Measurements from ENCODE around the gene NOD2. TPM values are rescaled to one million over a fixed set of nuclear protein-coding genes. Genes with fewer than 3 reads are reported as not detected.

NOD2 gene
- total RNA-seq, result 5.1 and 5.7 TPM in 2 replicates

DNA sequence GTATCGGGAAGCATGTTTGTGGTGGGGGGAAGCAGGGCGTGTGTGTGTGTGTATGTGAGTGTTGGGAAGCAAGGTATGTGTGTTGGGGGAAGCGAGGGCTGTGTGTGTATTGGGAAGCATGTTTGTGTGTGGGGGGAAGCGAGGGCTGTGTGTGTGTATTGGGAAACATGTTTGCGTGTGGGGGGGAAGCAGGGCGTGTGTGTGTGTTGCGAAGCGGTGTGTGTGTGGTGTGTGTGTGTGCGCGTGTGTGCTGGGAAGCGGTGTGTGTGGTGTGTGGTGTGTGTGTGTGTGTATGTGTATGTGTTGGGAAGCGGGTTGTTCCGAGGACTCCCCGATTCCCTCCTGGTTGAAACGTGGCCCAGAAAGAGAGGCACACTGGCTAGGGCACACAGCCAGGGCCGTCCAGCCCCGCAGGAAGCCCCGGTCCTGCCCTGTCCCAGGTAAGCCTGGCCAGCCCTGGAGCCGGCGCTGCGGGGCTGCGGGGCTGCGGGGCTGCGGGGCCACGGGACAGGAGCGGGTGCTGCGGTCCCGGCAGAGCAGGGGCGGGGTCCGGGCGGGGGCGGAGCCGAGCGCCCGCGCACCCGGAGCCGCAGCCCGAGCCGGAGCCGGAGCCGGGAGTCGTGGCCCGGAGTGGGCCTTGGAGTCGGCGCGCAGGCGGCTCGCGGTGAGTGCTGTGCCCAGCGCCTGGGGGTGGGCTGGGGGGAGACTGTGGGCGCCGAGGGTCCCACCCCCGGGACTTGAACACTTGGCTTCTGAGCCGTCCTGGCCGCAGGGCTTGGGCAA, at the start of gene NOD2:
Gene NOD2, plus strand, starts transcription at position 608 of the 783 bp plus-strand sequence. CDS start 5,890 bp downstream, outside the sequence.
- intact Hi-C loops (cut with micrococcal nuclease), result no loop called here

DNA sequence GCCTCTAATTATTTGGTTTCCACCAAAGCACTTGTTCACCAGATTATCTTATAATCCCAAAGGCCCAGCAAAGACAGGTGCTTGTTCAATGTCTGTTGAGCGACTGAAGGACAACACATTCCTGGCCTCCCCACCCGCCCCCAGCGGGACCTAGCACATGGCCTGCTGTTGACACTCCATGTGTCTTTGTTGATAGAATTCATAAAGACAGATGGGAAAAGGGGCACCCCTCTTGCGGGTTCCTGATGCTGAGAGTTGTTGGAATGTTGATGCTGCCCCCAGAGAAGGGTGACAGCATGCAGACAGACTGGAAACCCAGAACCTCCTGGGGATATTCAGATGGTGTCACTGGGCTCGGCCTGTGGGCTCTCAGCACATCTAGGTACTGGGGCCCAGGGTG, 49.2 kb upstream of the NOD2 start:
- intact Hi-C loops (cut with micrococcal nuclease), result no loop called here

DNA sequence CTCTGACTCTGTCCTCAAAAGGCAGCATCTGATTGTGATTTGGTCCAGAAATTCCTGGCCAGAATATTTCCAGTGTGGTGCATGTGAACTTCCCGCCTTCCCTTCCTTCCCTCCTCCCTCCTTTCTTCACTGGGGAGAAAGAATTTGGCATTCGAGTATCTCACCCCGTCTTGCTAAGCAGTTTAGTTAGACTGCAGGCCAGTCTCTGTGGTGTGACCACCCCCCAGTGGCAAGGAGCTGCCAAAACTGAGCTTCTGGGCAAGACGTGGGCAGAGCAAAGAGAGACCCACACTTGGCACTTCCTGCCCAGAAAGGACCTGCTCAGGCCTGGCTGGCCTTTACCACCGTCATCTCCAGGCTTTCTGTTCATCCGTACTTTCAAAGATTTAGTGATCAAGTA, 48.7 kb upstream of the NOD2 start:
- intact Hi-C loops (cut with micrococcal nuclease), result no loop called here

DNA sequence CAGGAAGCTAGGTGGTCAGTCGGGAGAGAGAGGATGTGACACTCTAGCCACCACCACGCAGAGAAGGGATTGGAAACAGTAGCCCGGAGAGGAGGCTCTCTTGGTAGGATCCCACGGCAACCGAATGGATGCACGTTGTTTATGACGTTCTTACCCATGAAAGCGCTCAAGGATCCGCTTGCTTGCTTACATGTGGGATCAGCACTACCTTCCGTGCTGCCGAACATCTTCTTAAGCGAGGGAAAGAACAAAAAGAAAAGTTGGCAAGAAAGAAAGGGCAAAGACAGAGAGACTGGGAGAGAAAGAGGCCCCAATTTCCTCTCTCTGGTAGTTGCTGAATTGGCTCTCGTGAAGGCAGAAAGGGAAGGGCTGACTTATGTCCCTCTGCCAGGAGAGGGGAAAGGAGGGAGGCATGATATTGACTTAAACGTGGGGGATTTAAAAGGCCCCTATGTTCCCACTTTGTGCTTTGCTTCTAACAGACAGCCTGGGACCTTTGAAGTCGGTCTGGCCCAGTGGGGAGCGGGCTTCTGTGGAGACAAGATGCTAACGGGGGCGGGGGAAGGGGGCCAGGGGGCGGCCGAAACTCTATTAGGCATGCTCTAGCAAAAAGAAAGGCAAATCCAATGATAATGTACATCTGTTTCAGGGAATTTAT, 47.7 kb upstream of the NOD2 start:
- intact Hi-C loops (cut with micrococcal nuclease), result no loop called here

DNA sequence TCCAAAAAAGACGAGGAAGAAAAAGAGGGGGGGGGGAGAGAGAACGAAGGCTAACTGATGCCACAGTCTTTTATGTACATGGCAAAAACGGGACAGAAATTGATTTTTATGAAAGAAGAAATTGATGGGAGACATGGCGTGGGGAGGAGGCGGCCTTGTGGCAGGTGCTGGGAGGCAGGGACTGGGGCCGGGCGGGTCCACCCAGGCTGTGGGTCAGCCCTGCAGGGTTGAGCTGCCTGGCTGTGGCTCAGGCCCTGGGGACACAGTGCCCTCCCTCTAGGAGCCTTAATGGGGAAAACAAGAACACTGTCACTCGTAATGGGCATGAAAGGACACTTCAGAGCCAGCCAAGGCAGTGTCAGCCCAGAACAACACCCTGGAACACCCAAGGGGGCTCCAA, 47.1 kb upstream of the NOD2 start:
- intact Hi-C loops (cut with micrococcal nuclease), result no loop called here

DNA sequence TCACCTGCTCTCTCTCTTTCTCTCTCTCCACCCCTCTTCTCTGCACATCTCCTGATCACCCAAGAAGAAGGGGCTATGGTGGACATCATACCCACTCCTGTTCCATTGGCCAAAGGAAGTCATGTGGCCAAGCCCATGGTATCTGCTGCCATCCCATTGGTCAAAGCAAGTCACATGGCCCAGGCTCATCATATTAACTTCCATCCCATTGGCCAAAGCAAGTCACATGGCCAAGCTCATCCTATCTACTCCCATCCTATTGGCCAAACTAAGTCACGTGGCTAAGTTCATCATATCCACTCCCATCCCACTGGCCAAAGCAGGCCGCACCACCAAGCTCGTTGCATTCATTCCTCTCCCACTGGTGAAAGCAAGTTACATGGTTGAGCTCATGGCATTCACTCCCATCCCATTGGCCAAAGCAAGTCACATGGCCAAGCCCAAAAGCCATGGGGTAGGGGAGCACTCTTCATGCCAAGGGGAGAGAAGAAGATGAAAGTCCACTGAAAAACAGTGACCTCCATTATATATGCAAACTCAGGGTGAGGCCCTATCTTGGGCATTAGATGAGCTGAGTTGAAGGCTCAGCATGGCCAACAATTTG, 41.5 kb upstream of the NOD2 start:
- intact Hi-C loops (cut with micrococcal nuclease), result no loop called here

DNA sequence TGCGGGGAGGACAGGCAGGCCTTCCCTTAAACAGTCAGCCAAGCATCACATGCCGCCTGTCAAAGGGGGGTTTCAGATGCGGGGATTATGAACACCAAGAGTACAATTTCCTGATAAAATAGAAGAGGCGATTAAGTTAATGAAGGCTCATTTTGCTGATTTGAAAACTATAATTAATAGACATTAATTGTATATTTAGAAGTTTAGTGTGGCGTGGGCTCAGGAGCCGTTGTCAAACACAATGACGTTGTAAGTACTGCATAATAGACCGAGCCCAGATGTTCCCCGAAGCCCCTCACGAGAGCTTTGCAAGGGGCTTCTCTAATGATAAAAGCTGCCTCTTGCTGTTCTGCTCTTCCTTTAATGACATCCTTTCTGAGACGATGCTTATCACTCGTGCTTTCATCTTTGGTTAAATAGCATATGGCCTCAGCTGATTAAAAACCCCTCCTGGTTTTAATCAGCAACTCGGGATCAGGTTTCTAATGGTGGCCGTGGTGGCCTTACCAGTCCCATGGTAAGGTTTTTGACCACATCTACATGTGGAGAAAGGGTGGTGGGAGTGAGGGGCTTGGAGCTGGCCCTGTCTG, 40.5 kb upstream of the NOD2 start:
- intact Hi-C loops (cut with micrococcal nuclease), result no loop called here

DNA sequence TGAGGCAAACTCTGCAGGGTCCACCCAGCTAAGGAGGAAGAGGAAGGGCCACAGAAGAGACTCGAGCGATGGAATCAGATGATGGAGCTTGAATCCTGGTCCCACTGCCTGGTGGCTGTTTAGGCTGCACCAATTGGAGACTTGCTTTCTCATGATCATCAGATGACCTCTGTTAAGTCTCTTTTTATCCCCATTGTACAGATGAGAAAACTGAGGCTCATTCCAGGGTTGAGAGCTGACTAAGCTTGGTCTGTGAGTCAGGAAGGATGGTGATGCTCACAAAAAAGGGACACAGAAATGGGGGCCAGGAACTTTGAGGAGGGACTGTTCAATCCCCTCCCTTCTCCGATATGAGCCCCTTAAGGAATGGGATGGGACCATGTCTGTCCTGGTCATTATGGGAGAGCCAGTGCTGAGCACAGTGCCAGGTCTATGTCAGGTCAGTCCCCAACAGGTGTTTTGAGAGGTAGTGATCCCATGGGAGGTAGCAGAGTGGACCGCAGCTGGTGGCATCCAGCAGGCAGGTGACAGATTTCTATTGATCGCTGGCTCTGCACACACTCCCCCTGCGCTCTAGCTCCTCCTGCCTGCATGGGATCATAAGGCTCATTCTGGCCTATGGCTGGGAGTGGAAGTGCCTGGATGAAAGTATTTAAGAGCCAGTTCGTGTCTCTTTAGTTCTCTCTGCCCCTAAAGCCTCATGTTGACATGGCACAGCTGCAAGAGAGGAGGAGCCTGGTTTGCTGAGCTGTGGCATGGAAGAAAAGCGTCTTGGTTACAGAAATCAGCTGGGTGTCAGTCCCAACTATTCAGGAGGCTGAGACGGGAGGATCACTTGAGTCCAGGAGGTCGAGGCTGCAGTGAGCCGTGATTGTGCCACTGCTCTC, 39.5 kb upstream of the NOD2 start:
- intact Hi-C loops (cut with micrococcal nuclease), result no loop called here

DNA sequence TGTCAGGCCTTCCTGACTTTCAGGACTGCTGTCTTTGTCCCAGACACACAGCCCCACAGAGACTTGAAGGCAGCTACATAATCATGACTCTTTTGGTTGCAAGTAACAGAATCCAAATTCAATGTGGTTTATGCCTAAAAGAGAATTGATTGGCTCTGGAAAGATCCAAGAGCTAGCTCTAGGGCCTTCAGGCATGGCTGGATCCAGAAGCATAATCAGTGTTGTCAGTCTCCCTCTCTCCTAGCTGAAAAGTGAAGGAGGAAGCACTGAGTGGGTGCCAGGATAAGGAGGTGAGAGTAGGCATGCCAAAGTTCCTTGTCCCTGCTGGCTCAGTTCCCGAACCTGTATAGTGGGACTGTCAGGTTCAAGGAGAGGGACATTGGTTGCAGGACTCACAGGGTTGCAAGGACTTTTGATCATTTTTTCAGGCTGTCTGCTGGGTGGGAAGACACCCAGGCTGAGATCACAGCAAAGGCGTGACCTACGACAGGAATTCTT, 37.8 kb upstream of the NOD2 start:
- intact Hi-C loops (cut with micrococcal nuclease), result no loop called here

DNA sequence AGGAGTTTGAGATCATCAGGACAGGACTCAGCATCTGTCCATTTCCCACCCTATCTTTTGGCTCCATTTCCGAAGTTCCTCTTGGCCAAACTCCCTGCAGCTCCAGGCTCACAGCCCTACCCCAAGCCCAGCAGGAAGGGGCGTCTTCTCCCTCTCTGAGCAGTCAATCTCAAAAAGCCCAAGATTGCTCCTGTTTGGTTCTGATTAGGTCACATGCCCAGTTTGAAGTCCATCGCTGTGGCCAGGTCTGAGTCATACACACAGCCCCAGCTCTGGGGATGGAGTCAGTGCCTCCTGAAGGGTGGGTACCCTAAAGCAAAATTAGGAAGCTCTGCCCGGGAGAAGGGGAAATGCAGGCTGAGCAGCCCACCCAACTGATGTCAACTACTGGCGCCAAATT, 36.2 kb upstream of the NOD2 start:
- intact Hi-C loops (cut with micrococcal nuclease), result no loop called here

DNA sequence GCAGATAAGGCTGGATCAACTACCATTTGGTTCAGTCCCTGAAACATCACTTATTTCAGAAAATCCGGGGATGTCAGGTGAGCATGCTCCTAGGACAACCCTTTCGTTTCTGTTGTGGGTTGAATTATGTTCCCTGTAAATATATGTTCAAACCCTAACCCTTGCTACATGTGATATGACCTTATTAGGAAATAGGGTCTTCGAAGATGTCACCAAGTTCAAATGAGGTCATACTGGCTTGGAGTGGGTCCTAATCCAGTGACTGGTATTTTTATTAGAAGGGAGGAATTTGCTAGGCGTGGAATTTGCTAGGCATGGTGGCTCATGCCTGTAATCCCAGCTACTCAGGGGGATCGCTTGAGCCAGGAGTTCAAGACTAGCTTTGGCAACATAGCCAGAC, 33.6 kb upstream of the NOD2 start:
- intact Hi-C loops (cut with micrococcal nuclease), result no loop called here

DNA sequence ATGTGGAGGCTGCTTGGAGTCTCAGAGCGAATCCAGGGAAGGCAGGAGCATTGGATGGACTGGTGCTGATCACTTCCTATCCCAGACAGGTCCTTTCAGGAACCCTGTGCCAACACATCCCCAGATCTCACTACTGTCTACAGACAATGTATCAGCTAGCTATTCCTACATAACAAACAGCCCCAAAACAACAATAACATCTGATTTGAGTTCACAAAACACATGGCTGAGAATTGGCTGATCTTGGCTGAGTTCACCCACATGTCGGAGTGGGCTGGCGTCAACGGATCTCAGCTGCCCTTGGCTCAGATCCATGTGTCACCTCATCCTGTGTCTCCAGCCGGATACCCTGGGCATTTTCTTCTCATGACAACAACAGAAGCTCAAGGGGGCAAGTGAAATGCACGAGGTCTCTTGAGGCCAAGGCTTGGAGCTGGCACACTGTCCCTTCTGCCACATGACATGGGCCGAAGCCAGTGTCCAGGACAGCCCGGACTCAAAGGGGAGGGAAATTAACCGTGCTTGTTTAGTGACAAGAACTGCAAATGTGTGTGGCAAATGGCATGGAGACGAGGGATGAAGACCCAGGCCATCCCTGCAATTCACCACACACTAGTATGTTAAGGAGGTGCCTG, 31.0 kb upstream of the NOD2 start:
- intact Hi-C loops (cut with micrococcal nuclease), result no loop called here

DNA sequence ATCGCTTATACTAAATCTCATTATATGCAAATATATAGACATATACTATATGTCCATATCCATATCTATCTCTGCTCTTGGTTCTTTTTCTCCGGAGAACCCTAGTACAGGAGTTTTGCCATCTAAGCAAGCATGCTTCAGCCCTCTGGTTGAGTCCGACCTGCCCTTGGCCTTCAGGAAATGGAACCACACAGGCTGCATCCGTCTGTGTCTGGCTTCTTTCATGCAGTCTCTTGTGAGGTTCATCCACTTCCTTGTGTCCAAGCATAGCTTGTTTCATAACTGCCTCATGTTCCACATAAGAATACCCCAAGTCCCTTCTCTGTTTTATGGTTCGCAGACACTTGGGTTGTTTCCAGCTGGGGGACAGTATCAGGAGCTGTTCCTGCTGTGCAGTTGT, 29.1 kb upstream of the NOD2 start:
- intact Hi-C loops (cut with micrococcal nuclease), result loop anchor here (2.0 kb wide), 1 partner anchor 449 kb away; no protein-coding TSS in a partner anchor

DNA sequence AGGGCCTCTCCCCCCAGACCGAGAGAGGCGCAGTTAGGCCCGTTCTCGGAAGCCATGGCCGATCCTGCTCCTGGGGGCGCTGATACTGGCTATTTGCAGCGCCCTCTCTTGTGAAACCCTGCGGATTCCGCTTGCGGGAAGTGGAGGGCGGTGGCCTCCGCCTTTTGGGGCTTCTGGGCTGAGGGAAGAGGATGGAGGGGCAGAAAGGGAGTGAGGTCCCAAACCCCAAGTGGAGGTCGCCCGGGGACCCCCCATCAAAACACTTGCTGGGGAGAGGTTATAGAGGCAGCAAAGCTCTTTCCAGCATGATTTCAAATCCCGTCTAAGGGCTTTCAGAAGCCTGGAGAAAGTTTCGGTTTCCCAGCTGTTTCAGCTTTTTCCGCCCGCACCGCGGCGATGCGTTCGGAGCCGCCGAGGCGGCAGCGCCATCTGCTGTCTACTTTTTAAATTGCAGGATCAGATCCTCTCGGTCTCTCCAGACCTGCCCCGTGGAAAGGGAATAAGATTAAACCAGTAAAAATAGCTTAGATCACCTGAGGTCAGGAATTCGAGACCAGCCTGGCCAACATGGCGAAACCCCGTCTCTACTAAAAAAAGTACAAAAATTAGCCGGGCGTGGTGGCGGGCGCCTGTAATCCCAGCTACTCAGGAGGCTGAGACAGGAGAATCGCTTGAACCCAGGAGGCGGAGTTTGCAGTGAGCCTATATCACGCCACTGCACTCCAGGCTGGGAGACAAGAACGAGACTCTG, 28.1 kb upstream of the NOD2 start:
- intact Hi-C loops (cut with micrococcal nuclease), result loop anchor here (1.0 to 5.0 kb wide), 6 partner anchors 118 to 638 kb away; partner anchors contain the start of genes BRD7, CNEP1R1 and NKD1

DNA sequence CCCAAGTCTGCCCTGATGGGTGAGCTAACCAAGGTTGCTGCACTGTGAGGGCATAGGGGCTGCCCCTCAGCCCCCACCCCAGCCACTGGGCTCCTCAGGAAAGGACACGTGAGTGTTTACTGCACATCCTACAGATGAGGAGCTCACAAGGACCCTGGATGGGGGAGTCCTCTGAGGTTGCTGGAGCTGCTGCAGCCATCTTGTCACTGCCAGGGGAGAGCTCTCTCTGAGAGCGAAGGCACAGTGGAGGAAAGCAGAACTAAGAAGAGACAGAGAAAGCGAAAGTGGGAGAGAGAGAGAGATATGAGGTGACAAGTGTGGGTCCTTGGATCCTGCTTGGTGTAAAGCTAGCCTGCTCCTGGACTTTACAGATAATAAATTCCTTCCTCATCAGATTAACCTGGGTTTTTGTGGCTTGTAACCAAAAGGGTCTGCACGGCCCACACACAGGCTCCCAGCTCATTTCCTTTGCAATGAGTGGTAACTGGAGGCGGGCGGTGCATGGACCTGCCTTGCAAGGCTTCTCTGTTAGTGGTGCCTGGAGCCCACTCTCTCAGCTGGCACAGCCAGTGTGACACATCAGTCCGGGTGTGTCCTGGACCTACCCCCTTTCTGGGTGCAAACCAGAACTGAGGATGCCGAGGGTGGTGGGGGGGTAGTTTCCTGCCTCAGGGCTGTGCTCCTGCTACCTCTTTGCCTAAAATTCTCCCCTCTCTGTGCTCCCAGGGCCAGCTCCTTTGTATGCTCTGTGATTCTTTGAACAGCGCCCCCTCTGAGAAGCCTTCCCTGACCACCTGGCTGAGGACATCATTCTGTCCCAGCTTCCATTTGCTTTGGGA, 26.5 kb upstream of the NOD2 start:
- intact Hi-C loops (cut with micrococcal nuclease), result loop anchor here (1.0 to 5.0 kb wide), 7 partner anchors 14 to 640 kb away; partner anchors contain the start of genes BRD7, CNEP1R1, NKD1 and SNX20

DNA sequence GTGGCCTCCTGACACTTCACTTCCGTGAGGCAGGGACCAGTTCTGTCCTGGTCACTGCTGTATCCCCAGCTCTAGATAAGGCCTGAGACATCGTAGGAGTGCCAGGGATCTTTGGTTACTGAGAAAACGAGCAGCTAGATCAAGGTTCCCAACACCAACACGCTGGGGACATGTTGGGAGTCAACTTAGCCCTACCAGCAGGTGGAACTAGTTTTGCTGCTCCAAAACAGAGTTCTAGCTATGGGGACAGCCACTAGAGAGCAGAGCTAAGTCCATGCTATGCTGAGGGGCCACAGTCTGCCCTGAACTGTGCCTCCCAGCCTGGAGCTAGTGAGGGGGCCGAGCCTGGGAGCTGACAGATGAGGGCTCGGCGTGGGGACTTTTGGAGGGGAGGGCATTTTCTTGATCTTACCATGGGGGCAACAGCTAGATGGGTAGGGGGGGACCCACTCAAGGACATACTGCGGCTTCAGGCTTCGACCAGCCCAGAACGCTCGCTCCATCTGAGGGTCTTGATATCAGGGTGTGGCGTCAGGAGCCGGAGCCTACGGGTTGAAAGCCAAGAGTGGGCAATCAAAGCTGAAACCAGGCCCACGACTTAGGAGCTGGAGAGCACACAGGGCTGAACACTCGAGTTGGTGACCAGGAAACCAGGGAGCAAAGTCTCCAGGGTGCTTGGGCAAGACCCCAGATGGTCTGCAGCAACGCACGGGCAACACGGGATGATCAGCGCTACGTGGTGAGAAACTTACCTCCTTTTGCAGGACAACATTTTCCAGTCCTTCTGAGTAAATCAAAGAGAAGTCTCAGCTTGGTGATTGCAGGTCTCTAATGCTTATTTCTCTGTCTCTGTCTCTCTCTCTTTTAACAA, 25.7 kb upstream of the NOD2 start:
- intact Hi-C loops (cut with micrococcal nuclease), result loop anchor here (1.0 to 5.0 kb wide), 7 partner anchors 13 to 640 kb away; partner anchors contain the start of genes BRD7, CNEP1R1, NKD1 and SNX20

DNA sequence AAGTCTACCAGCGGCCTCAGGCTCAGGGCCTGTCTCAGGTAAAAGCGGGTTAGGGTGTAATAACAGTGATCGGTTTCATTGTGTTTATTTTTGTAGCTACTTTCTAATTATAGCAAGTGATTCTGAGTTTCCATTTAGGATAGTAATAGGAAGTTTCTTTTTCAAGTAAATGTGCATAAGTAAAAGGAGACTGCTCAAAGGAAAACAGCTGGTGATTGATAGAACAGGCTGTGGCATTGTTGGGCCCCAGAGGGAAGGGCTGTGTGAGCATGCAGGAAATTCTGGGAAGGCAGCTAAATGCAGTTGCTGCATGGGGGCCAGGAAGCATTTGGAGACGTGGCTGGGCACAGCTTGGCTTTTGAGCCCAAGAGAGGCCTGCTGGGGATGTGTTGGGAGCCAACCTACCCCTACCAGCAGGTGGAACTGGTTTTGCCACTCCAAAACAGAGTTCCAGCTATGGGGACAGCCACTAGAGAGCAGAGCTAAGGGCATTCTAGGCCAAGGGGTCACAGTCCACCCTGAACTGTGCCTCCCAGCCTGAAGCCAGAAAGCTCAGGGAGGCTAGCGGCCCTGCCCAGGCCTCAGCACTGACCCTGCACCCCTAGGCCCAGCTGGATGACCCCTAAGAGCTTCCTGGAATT, 24.9 kb upstream of the NOD2 start:
- intact Hi-C loops (cut with micrococcal nuclease), result loop anchor here (5.0 kb wide), 4 partner anchors 121 to 641 kb away; partner anchors contain the start of genes BRD7, CNEP1R1 and NKD1

All from T-helper 2 cell treated with Interferon-gamma antibody and Interleukin-4, amounts not matched to agents 100 ng/mL and 5 ng/mL, for 36 hours (primary cell).